ENCODE results near the gene LRP1B. TPM values are rescaled to one million over a fixed set of nuclear protein-coding genes. Genes with fewer than 3 reads are reported as not detected.
A peak's percentile ranks its signal among the peaks of the same experiment; 100 is the strongest.

LRP1B gene
- total and polyA plus RNA-seq, 2 of the 8 experiments (the other 6 are each of a cell fraction or from before 2014, with no cell fraction given), result 0.03 TPM; not detected in 1

- Histone ChIP-seq H3K79me2 (ENCODE audit: control insufficient read depth in 1 of 2, insufficient read depth in 2 of 2, low read length in 2 of 2) (no peaks in the 10 kb centered on the region), H2BK5ac (ENCODE audit: low read depth, low read length) (no peak overlapping the region), H3K27me3 (replicated peaks in 1 of 4; ENCODE audit: control insufficient read depth in 3 of 4, extremely low read depth in 1 of 4, insufficient read depth in 3 of 4, low read length in 3 of 4) (no peaks in the 10 kb centered on the region), H4K91ac (replicated peaks; ENCODE audit: insufficient read length, low read length) (no peak overlapping the region), H3K23me2 (ENCODE audit: low read depth, low read length) (no peaks in the 10 kb centered on the region), H3K4me1 (replicated peaks in 1 of 4; ENCODE audit: control insufficient read depth in 3 of 4, insufficient read depth in 4 of 4, low read length in 3 of 4) (no peaks in the 10 kb centered on the region; a peak in 1 of 7 replicates), H2AFZ (ENCODE audit: low read length) (0 out of 2 replicates have a peak overlapping the region, but pooled peaks have one; percentile 3), H2AK5ac (ENCODE audit: low read depth, low read length) (no peak overlapping the region), H3K18ac (ENCODE audit: extremely low read depth, low read length) (no peak overlapping the region), H3K14ac (ENCODE audit: insufficient read length) (no peak overlapping the region), H2BK12ac (ENCODE audit: low read depth, low read length) (no peak overlapping the region), H3K23ac (ENCODE audit: insufficient read length) (no peak overlapping the region), H3K79me1 (ENCODE audit: low read depth, low read length) (no peaks in the 10 kb centered on the region), H2BK120ac (replicated peaks; ENCODE audit: low read depth, low read length) (no peak overlapping the region), H3K4me2 (ENCODE audit: insufficient read depth in 1 of 2, low read depth in 2 of 2, low read length in 2 of 2) (no peak overlapping the region), H4K20me1 (replicated peaks in 1 of 2; ENCODE audit: control insufficient read depth in 1 of 2, insufficient read depth in 2 of 2, low read length in 2 of 2) (no peaks in the 10 kb centered on the region), H4K5ac (ENCODE audit: insufficient read length, low read depth, low read length) (no peak overlapping the region), H3K9me3 (ENCODE audit: insufficient read depth in 2 of 2, low read depth in 1 of 2, low read length in 1 of 2) (no peaks in the 10 kb centered on the region), H3K56ac (replicated peaks; ENCODE audit: insufficient read length, low read depth, low read length) (no peak overlapping the region), H3K27ac (ENCODE audit: low read depth, low read length) (no peak overlapping the region), H2BK15ac (ENCODE audit: low read length) (no peak overlapping the region), H3K4ac (replicated peaks; ENCODE audit: insufficient read length, low read depth, low read length) (no peak overlapping the region), H3K4me3 (ENCODE audit: extremely low read depth in 1 of 4, insufficient read depth in 2 of 4, low read depth in 3 of 4, low read length in 4 of 4) (no peak overlapping the region), H3K9ac (replicated peaks in 1 of 4; ENCODE audit: extremely low read depth in 1 of 4, low read depth in 3 of 4, low read length in 3 of 4) (no peak overlapping the region), H4K8ac (ENCODE audit: extremely low read depth, insufficient read depth, low read length) (no peak overlapping the region), H2BK20ac (ENCODE audit: low read length) (no peak overlapping the region), H3K36me3 (ENCODE audit: control insufficient read depth in 2 of 4, insufficient read depth in 4 of 4, low read length in 3 of 4) (no peaks in the 10 kb centered on the region)
- 63% methylated on average over 6 of the region's 6 CpGs; no CpG with 5 or more reads in 1 of the 2 experiments for WGBS, 2 experiments (ENCODE audit: extremely low coverage in 1 of 2, insufficient coverage in 1 of 2, insufficient read length in 1 of 2, insufficient replicate concordance in 2 of 2, low coverage in 1 of 2, low lambda C conversion rate in 2 of 2, missing lambda C conversion rate in 1 of 2)
- CTCF ChIA-PET (ENCODE audit: partially characterized antibody), result interaction anchor here (1.0 to 1.8 kb wide), 4 partner anchors 13 to 86 kb away, joined by 3 to 7 read pairs (median 4); no protein-coding TSS in a partner anchor
- TF ChIP-seq POLR2A (IDR thresholded peaks at IDR 0.05; ENCODE audit: control extremely low read depth in 1 of 2, low read depth in 2 of 2, low read length in 2 of 2), result no peak
- peak; percentile 14 to 31; a peak in 3 of 4 replicates for TF ChIP-seq RAD21 (IDR thresholded peaks at IDR 0.05 in 1 of 2, conservative IDR thresholded peaks at IDR 0.05 in 1 of 2; ENCODE audit: low read depth in 2 of 2, low read length in 2 of 2)
- POLR2A ChIA-PET (ENCODE audit: partially characterized antibody), result no interaction called here
- peak; percentile 52 for FAIRE-seq
- peak in 1 of 2 experiments; percentile 5 for DNase-seq (ENCODE audit: low read depth in 1 of 2, low spot score in 2 of 2)
Measured at GRCh38 chr2:141824790-141825189, 306.0 kb downstream of the LRP1B start.

Measured in H1 (cell line).